ENCODE measurements around the gene FRAS1. TPM values are rescaled to one million over a fixed set of nuclear protein-coding genes. Genes with fewer than 3 reads are reported as not detected.
"Not testable (repeated sequence)": the region's sequence is repeated elsewhere in the genome, so short reads cannot be mapped to it uniquely, and the experiment has no call there.

Gene FRAS1
- total RNA-seq, 4 donors from 2014 or later, result 3.4 to 11.7 (median 4.2) TPM

- H3K27ac ChIP-seq, result no peak overlapping the region
- ATAC-seq, result no peak
- H3K9me3 ChIP-seq, result no peaks in the 10 kb centered on the region
- no peaks in the 10 kb centered on the region for H3K4me1 ChIP-seq
- H3K36me3 ChIP-seq, result no peaks in the 10 kb centered on the region
- TF ChIP-seq POLR2A (IDR thresholded peaks at IDR 0.05) (no peak), POLR2AphosphoS5 (IDR thresholded peaks at IDR 0.05) (no peak), CTCF (IDR thresholded peaks at IDR 0.05) (no peak), EP300 (IDR thresholded peaks at IDR 0.05) (no peak)
- WGBS, 2 donors (ENCODE audit: low coverage in 1 of 2), result 54 to 95% methylated on average over 3 to 5 of the region's 6 CpGs
- no peak overlapping the region for H3K4me3 ChIP-seq
- H3K27me3 ChIP-seq, result no peaks in the 10 kb centered on the region
Observed at GRCh38 chr4:78207951-78208350, 150.8 kb downstream of the FRAS1 start.

GRCh38 chr4:78208896-78209295, 151.8 kb downstream of the FRAS1 start:
- 90 to 98% methylated on average over 2 to 4 of the region's 4 CpGs for WGBS, 2 donors (ENCODE audit: low coverage in 1 of 2)
- not testable (repeated sequence) for H3K4me1 ChIP-seq, H3K36me3 ChIP-seq, ATAC-seq, H3K27ac ChIP-seq, H3K27me3 ChIP-seq, H3K4me3 ChIP-seq, H3K9me3 ChIP-seq

- no peak overlapping the region for H3K27ac ChIP-seq
- peaks cover 0 to 8% (median 0%) of the 10 kb centered on the region in 3 donors for H3K4me1 ChIP-seq
- no peaks in the 10 kb centered on the region for H3K9me3 ChIP-seq
- no peak for ATAC-seq
- WGBS, 2 donors (ENCODE audit: low coverage in 1 of 2), result 93 to 95% methylated on average over 6 of the region's 6 CpGs
- no peak for TF ChIP-seq POLR2AphosphoS5 (IDR thresholded peaks at IDR 0.05)
- TF ChIP-seq EP300 (IDR thresholded peaks at IDR 0.05), result no peak
- TF ChIP-seq CTCF (IDR thresholded peaks at IDR 0.05), result no peak
- TF ChIP-seq POLR2A (IDR thresholded peaks at IDR 0.05), result no peak
- no peaks in the 10 kb centered on the region for H3K36me3 ChIP-seq
- H3K27me3 ChIP-seq, result no peaks in the 10 kb centered on the region
- no peak overlapping the region for H3K4me3 ChIP-seq
Observed at GRCh38 chr4:78210694-78211410, 153.7 kb downstream of the FRAS1 start.

- no peaks in the 10 kb centered on the region for H3K9me3 ChIP-seq
- whole genome bisulfite sequencing, 2 donors (ENCODE audit: low coverage in 1 of 2), result 34 to 61% methylated on average over 3 of the region's 3 CpGs
- no peak for ATAC-seq
- H3K36me3 ChIP-seq, result no peaks in the 10 kb centered on the region
- no peaks in the 10 kb centered on the region for H3K27me3 ChIP-seq
- H3K27ac ChIP-seq, result no peak overlapping the region
- TF ChIP-seq POLR2AphosphoS5 (IDR thresholded peaks at IDR 0.05), result no peak
- TF ChIP-seq POLR2A (IDR thresholded peaks at IDR 0.05), result no peak
- TF ChIP-seq EP300 (IDR thresholded peaks at IDR 0.05), result no peak
- no peak for TF ChIP-seq CTCF (IDR thresholded peaks at IDR 0.05)
- no peak overlapping the region for H3K4me3 ChIP-seq
- H3K4me1 ChIP-seq, result peaks cover 0 to 8% (median 0%) of the 10 kb centered on the region in 3 donors
Observed at GRCh38 chr4:78213218-78213617, 156.1 kb downstream of the FRAS1 start.

- Histone ChIP-seq H3K9me3 (no peaks in the 10 kb centered on the region), H3K27ac (peak overlapping the region in 1 of 4 donors; percentile 7), H3K4me1 (peaks cover 0 to 8% (median 0%) of the 10 kb centered on the region in 3 donors), H3K27me3 (no peaks in the 10 kb centered on the region), H3K36me3 (no peaks in the 10 kb centered on the region), H3K4me3 (no peak overlapping the region)
- ATAC-seq, result peak; percentile 28
- no peak for TF ChIP-seq POLR2A (IDR thresholded peaks at IDR 0.05)
- TF ChIP-seq EP300 (IDR thresholded peaks at IDR 0.05), result no peak
Observed at GRCh38 chr4:78214078-78214477, 157.0 kb downstream of the FRAS1 start.

GRCh38 chr4:78217557-78217956, 160.4 kb downstream of the FRAS1 start:
- no peak overlapping the region for H3K27ac ChIP-seq
- H3K36me3 ChIP-seq, result no peaks in the 10 kb centered on the region
- WGBS, 2 donors (ENCODE audit: low coverage in 1 of 2), result 92 to 100% methylated on average over 2 of the region's 2 CpGs
- peaks cover 0 to 8% (median 0%) of the 10 kb centered on the region in 3 donors for H3K4me1 ChIP-seq
- ATAC-seq, result no peak
- H3K4me3 ChIP-seq, result no peak overlapping the region
- TF ChIP-seq EP300 (IDR thresholded peaks at IDR 0.05), result no peak
- TF ChIP-seq POLR2AphosphoS5 (IDR thresholded peaks at IDR 0.05), result no peak
- no peak for TF ChIP-seq POLR2A (IDR thresholded peaks at IDR 0.05)
- no peak for TF ChIP-seq CTCF (IDR thresholded peaks at IDR 0.05)
- H3K9me3 ChIP-seq, result no peaks in the 10 kb centered on the region
- no peaks in the 10 kb centered on the region for H3K27me3 ChIP-seq
